Neuronal stem cell (in vitro differentiated cells): ENCODE measurements around the gene CNIH3.

Experiments used
- DNase-seq: peaks from one replicate; pipeline ENCODE4 v3.0.0-alpha.2; 2013; ENCODE audit warnings: low spot score
- H2AFZ ChIP-seq: one replicate; pipeline ENCODE4 v1.6.1; 2013; ENCODE audit warnings: mild to moderate bottlenecking, low read length, inconsistent platforms
- H2AK5ac ChIP-seq: 2 replicates; pipeline ENCODE4 v1.6.1; 2013; ENCODE audit warnings: low read depth, mild to moderate bottlenecking, inconsistent platforms, low read length, moderate library complexity, mixed read lengths
- H2BK120ac ChIP-seq: 2 replicates; pipeline ENCODE4 v1.6.1; 2013; ENCODE audit warnings: low read depth, mild to moderate bottlenecking, inconsistent platforms, low read length, moderate library complexity, mixed read lengths
- H2BK12ac ChIP-seq: one replicate; pipeline ENCODE4 v1.6.1; 2013; ENCODE audit warnings: low read length, inconsistent platforms
- H2BK15ac ChIP-seq: 2 replicates; pipeline ENCODE4 v1.6.1; 2013; ENCODE audit warnings: mild to moderate bottlenecking, low read length, inconsistent platforms, mixed read lengths
- H2BK5ac ChIP-seq: one replicate; pipeline ENCODE4 v1.6.1; 2013; ENCODE audit warnings: inconsistent platforms, mild to moderate bottlenecking, low read length, moderate library complexity
- H3K14ac ChIP-seq: one replicate; pipeline ENCODE4 v1.6.1; 2013; ENCODE audit warnings: low read length, inconsistent platforms
- H3K18ac ChIP-seq: 2 replicates; pipeline ENCODE4 v1.6.1; 2013; ENCODE audit warnings: low read length, inconsistent platforms
- H3K23ac ChIP-seq: 2 replicates; pipeline ENCODE4 v1.6.1; 2013; ENCODE audit warnings: low read depth, mild to moderate bottlenecking, mixed read lengths, low read length, inconsistent platforms; ENCODE audit not compliant: poor library complexity
- H3K27ac ChIP-seq: replicated peaks from 3 replicates; pipeline ENCODE4 v1.5.1; 2013; ENCODE audit warnings: low read length, inconsistent platforms
- H3K27me3 ChIP-seq, 3 experiments: 2 replicates each; pipeline ENCODE4 v1.6.1; 2013; ENCODE audit warnings: low read length in 3 of 3, mild to moderate bottlenecking in 2 of 3, inconsistent platforms in 1 of 3, low read depth in 1 of 3, mixed read lengths in 1 of 3, moderate library complexity in 1 of 3; ENCODE audit not compliant: control insufficient read depth in 3 of 3, insufficient read depth in 3 of 3
- H3K36me3 ChIP-seq, 2 donors: replicated peaks in 1 of 2; 2 replicates each; pipeline ENCODE4 v1.6.1; 2013; ENCODE audit warnings: low read length in 2 of 2; ENCODE audit not compliant: control insufficient read depth in 2 of 2, insufficient read depth in 2 of 2
- H3K4ac ChIP-seq: 2 replicates; pipeline ENCODE4 v1.6.1; 2013; ENCODE audit warnings: inconsistent platforms, mild to moderate bottlenecking, low read length, moderate library complexity
- H3K4me1 ChIP-seq, 2 donors: 1 replicate in 1 of 2; 2 replicates in 1 of 2; pipeline ENCODE4 v1.6.1; 2013; ENCODE audit warnings: low read length in 2 of 2, low read depth in 1 of 2; ENCODE audit not compliant: control insufficient read depth in 2 of 2, insufficient read depth in 1 of 2
- H3K4me2 ChIP-seq: one replicate; pipeline ENCODE4 v1.6.1; 2013; ENCODE audit warnings: mild to moderate bottlenecking, low read length, inconsistent platforms; ENCODE audit not compliant: insufficient read depth, poor library complexity, severe bottlenecking
- H3K4me3 ChIP-seq, 2 donors: 2 replicates each; pipeline ENCODE4 v1.5.1; 2013; ENCODE audit warnings: low read length in 2 of 2, mild to moderate bottlenecking in 2 of 2, inconsistent platforms in 1 of 2, moderate library complexity in 1 of 2
- H3K79me1 ChIP-seq: one replicate; pipeline ENCODE4 v1.6.1; 2013; ENCODE audit warnings: low read depth, mild to moderate bottlenecking, inconsistent platforms, low read length, moderate library complexity
- H3K9ac ChIP-seq: one replicate; pipeline ENCODE4 v1.6.1; 2013; ENCODE audit warnings: mild to moderate bottlenecking, low read depth, low read length, inconsistent platforms; ENCODE audit not compliant: poor library complexity
- H3K9me3 ChIP-seq, 2 donors: replicated peaks in 1 of 2; 2 replicates each; pipeline versions ENCODE3 to v1.6.1; 2013; ENCODE audit warnings: low read length in 2 of 2, mild to moderate bottlenecking in 2 of 2, inconsistent platforms in 1 of 2, low read depth in 1 of 2, mixed read lengths in 1 of 2, moderate library complexity in 1 of 2; ENCODE audit not compliant: control insufficient read depth in 2 of 2, insufficient read depth in 1 of 2
- H4K8ac ChIP-seq: one replicate; pipeline ENCODE4 v1.6.1; 2013; ENCODE audit warnings: low read depth, mild to moderate bottlenecking, inconsistent platforms, low read length, moderate library complexity
- H4K91ac ChIP-seq: one replicate; pipeline ENCODE4 v1.6.1; 2013; ENCODE audit warnings: low read length, low read depth, mild to moderate bottlenecking, inconsistent platforms; ENCODE audit not compliant: poor library complexity
- WGBS, 2 donors: extraction: QIAGEN DNeasy Blood & Tissue Kit; methylation state at CpG; one replicate each; pipeline ENCODE4 v1.1.7; 2013; ENCODE audit warnings: missing lambda C conversion rate in 2 of 2, mixed read lengths in 1 of 2; ENCODE audit not compliant: insufficient read length in 2 of 2, insufficient replicate concordance in 1 of 2; ENCODE audit errors: extremely low coverage in 2 of 2; 5-methylcytosine and 5-hydroxymethylcytosine counted together

Gene CNIH3

DNA sequence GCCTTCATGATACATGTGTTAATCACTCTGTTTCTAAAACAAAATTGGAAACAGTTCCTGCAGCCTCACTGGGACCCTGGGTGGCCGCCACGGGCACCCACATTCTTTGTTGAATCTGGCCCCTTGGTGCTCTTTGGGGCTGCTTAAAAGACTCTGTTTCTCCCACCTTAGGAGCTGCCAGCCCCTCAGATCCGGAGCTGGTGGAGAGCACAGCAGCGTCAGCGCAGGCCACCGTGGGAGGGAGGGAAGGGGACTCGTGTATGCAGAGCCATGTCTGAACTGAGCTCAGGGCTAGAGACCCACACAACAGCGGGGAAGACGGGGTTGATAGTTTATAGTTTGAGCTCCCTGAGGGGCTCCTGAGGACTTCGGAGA lies 121.2 kb downstream of the CNIH3 start:
- H3K4me3 ChIP-seq, result no peak overlapping the region
- H4K8ac ChIP-seq, result no peak overlapping the region
- H3K79me1 ChIP-seq, result no peaks in the 10 kb centered on the region
- no peak overlapping the region for H2AK5ac ChIP-seq
- no peak overlapping the region for H2BK5ac ChIP-seq
- H3K4me2 ChIP-seq, result no peak overlapping the region
- no peak overlapping the region for H3K14ac ChIP-seq
- no peaks in the 10 kb centered on the region for H3K9me3 ChIP-seq
- no peak overlapping the region for H4K91ac ChIP-seq
- H3K4me1 ChIP-seq, result peaks cover 0 to 14% of the 10 kb centered on the region in 2 donors
- H3K9ac ChIP-seq, result no peak overlapping the region
- peak overlapping the region; percentile 42 for H2AFZ ChIP-seq
- H3K36me3 ChIP-seq, result no peaks in the 10 kb centered on the region
- no peak overlapping the region for H3K23ac ChIP-seq
- no peaks in the 10 kb centered on the region for H3K27me3 ChIP-seq
- H3K18ac ChIP-seq, result peak overlapping the region; percentile 36
- no CpG with 5 or more reads among the region's 10 CpGs for WGBS, 2 donors
- H2BK120ac ChIP-seq, result no peak overlapping the region
- DNase-seq, result no peak
- no peak overlapping the region for H2BK15ac ChIP-seq
- no peak overlapping the region for H3K4ac ChIP-seq
- no peak overlapping the region for H3K27ac ChIP-seq
- no peak overlapping the region for H2BK12ac ChIP-seq

DNA sequence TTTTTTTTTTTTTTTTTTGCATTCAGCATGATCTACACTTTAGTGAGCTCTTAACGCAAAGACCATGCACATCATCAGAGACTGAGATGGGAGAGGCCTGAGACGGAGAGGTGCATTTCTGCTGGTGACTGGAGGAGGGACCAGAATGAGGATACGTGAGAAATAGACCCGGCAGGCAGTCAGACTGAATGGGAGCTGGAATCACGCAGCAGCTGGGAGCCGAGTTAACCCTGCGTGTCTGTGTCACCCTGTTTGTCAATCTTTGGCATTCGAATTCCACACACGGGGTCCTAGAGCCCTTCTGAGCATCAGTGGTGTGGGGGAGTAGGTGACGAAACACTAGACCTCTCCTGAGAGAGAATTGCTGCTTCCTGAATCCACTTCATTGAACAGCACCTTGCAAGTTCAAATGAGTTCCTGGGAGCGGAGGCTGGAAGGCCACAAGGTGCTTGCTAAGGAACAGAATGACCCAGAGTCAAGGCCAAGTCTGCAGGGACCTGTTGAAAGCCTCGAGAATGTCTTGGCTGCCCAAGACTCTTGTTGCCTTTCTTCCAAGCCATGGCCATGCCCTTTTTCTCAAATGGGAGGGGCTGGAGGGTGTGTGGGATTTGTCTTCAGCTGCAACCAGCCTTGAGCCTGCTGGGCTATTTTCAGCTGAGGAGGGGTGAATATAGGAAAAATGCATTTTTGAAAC lies 123.3 kb downstream of the CNIH3 start:
- no peak overlapping the region for H2BK5ac ChIP-seq
- H3K27me3 ChIP-seq, result no peaks in the 10 kb centered on the region
- no peak overlapping the region for H3K4me3 ChIP-seq
- no peak overlapping the region for H2AFZ ChIP-seq
- H3K36me3 ChIP-seq, result no peaks in the 10 kb centered on the region
- H3K4me1 ChIP-seq, result no peaks in the 10 kb centered on the region
- H3K27ac ChIP-seq, result no peak overlapping the region
- no peak overlapping the region for H2BK15ac ChIP-seq
- no peak overlapping the region for H3K4me2 ChIP-seq
- no peak overlapping the region for H3K14ac ChIP-seq
- no peak overlapping the region for H2AK5ac ChIP-seq
- no peak overlapping the region for H3K4ac ChIP-seq
- H3K79me1 ChIP-seq, result no peaks in the 10 kb centered on the region
- no peak overlapping the region for H2BK12ac ChIP-seq
- H2BK120ac ChIP-seq, result no peak overlapping the region
- no peak overlapping the region for H3K18ac ChIP-seq
- H4K8ac ChIP-seq, result no peak overlapping the region
- no peak overlapping the region for H4K91ac ChIP-seq
- H3K9ac ChIP-seq, result no peak overlapping the region
- H3K23ac ChIP-seq, result no peak overlapping the region
- DNase-seq, result no peak
- no CpG with 5 or more reads among the region's 12 CpGs for whole genome bisulfite sequencing, 2 donors
- H3K9me3 ChIP-seq, result no peaks in the 10 kb centered on the region

DNA sequence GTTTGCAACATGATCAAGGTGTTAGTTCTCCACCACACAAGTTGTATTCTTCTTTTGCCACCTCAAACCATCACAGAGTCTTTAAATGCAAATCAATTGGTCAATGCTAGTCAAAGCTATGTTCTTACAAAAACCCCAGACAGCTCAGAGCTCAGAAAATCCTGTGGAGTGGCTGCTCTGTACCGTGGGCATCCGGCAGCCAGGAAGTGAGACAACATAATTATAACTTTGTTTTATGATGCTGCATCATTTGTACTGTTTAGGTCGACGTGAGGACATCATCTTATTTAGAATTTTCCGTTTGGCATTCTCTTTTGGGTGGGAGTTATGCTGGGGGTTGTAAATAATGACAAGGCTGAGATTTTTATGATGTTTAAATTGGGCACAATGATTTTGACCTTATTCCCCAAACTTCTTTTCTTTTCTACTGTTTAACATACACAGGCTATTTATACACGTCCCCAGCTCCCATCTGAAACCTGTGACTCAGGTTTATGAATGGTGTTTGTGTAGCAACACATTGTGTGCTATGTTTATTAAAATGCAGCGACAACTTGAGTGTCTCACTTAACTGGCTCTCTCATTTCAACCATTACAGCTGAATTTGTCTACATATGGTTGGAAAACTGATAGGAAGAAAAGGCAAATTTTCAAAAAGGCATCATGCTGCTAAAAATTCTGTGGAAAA lies 124.0 kb downstream of the CNIH3 start:
- H3K4me2 ChIP-seq, result no peak overlapping the region
- H2AFZ ChIP-seq, result no peak overlapping the region
- H2BK5ac ChIP-seq, result no peak overlapping the region
- H2BK12ac ChIP-seq, result no peak overlapping the region
- no peak overlapping the region for H3K23ac ChIP-seq
- H3K79me1 ChIP-seq, result no peaks in the 10 kb centered on the region
- H3K27me3 ChIP-seq, result no peaks in the 10 kb centered on the region
- no peak overlapping the region for H2BK15ac ChIP-seq
- H3K9me3 ChIP-seq, result no peaks in the 10 kb centered on the region
- H2BK120ac ChIP-seq, result no peak overlapping the region
- H2AK5ac ChIP-seq, result no peak overlapping the region
- H3K27ac ChIP-seq, result no peak overlapping the region
- H3K18ac ChIP-seq, result no peak overlapping the region
- no peak overlapping the region for H3K9ac ChIP-seq
- H3K4me3 ChIP-seq, result no peak overlapping the region
- WGBS, 2 donors, result no CpG with 5 or more reads among the region's 7 CpGs
- no peak overlapping the region for H4K8ac ChIP-seq
- H3K36me3 ChIP-seq, result no peaks in the 10 kb centered on the region
- no peak overlapping the region for H3K14ac ChIP-seq
- no peak for DNase-seq
- H4K91ac ChIP-seq, result no peak overlapping the region
- no peaks in the 10 kb centered on the region for H3K4me1 ChIP-seq
- H3K4ac ChIP-seq, result no peak overlapping the region

DNA sequence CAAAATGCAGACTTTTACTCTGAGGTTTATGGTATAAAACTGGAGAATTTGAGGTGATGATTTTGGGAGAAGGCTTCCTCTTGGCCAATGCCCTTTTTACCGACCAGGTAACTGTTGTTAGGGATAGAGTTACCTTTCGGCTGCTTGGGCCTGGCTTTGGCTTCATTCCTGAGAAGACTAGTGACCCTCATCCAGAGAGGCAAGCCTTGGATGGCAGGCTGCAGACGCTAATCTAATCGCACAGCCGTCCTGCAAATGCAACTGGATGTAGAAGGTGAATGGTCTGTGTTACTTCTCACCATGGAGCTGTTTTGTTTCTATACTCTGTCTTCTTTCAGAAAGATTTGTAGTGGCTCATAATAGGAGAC lies 124.6 kb downstream of the CNIH3 start:
- H3K23ac ChIP-seq, result no peak overlapping the region
- H3K79me1 ChIP-seq, result no peaks in the 10 kb centered on the region
- H3K4me2 ChIP-seq, result no peak overlapping the region
- no peak overlapping the region for H2AFZ ChIP-seq
- no peak overlapping the region for H3K4ac ChIP-seq
- no peak overlapping the region for H2AK5ac ChIP-seq
- no peak overlapping the region for H2BK12ac ChIP-seq
- H3K27me3 ChIP-seq, result no peaks in the 10 kb centered on the region
- no peak overlapping the region for H4K91ac ChIP-seq
- H2BK120ac ChIP-seq, result no peak overlapping the region
- no peak for DNase-seq
- no peaks in the 10 kb centered on the region for H3K9me3 ChIP-seq
- no peak overlapping the region for H3K14ac ChIP-seq
- H3K36me3 ChIP-seq, result no peaks in the 10 kb centered on the region
- H3K27ac ChIP-seq, result no peak overlapping the region
- no peak overlapping the region for H4K8ac ChIP-seq
- H3K4me3 ChIP-seq, result no peak overlapping the region
- H3K4me1 ChIP-seq, result no peaks in the 10 kb centered on the region
- H3K18ac ChIP-seq, result no peak overlapping the region
- H2BK5ac ChIP-seq, result no peak overlapping the region
- H3K9ac ChIP-seq, result no peak overlapping the region
- no peak overlapping the region for H2BK15ac ChIP-seq
- no CpG with 5 or more reads among the region's 5 CpGs for WGBS, 2 donors
